GM21723 (cell line): ENCODE measurements around the gene SHISA6.

Experiments used
- ATAC-seq: cut with Tn5 transposase; IDR thresholded peaks from one replicate; pipeline ENCODE4 v1.9.1; 2021; ENCODE audit warnings: mild to moderate bottlenecking, moderate library complexity; ENCODE audit not compliant: unreplicated experiment

SHISA6 gene

GRCh38 chr17:11430751-11431150 lies 189.7 kb downstream of the SHISA6 start:
- no peak for ATAC-seq

DNA sequence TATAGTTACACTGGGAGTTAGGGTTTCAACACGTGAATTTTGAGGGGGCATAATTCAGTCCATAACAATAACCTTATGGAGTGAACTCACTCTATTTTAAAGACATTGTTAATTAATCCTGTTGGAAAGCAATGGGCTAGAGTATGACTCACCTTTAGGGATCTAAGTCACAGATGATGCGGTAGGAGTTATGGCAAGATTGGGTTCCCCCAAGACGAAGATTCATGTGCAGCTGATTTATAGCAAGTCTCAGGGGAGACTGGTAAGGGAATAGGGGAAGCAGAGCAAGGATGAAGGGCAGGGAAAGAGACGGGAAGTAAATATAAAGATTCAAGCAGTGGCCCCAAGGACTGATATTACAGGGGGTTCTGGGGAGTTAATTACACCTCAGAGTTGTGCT lies 197.7 kb downstream of the SHISA6 start:
- no peak for ATAC-seq

DNA sequence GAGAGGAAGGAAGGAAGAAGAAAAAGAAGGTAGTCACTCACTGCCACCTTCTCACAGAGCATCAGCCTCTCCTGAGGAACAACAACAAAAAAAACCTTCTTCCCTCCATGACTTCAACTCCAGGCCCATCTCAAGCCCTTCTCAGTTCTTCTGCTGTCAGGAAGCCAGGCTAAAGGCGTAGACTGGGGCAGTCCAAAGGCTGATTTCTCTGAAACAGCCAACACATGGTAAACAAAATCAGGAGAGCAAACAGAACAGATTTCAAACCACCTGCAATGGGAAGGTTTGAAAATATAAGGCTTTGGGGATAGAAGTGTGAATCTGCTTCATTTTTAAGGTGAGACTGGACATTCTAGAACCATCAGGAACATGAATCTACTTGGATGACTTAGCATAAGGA lies 200.0 kb downstream of the SHISA6 start:
- ATAC-seq: no peak

DNA sequence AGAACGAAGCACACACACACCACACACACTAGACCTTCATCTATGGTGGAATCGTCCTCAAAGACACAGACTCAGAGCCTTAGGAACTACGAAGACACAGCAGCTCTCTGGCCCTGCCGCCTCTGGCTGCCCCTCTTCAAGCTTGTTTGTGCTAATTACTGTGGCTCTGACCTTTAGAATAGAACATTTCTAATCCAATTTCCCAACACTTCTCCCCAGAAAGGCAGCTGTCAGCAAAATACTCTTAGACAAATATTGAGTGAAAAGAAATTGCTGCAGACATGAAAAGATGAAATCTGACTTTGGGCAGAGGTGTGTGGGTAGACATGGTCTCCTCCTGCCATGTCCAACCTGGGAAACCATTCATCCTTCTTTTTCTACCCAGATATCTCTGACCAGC lies 205.3 kb downstream of the SHISA6 start:
- ATAC-seq: no peak

DNA sequence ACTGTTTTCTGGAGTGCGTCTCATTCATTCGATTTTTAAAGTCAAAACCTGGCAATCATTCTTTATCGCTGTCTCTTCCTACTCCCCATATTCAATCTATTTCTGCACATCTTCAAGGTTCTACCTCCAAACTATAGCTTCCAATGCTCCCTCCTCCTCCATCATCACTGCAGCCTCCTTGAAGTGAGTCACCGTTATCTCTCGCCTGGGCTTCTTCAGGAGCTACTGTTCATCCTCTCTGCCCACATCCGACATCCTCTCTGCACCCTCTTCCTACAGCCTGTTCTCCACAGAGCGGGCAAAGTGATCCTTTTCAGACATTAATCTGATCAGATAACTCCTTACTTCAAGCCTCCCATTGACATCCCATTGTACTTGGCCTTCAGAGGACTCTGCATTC lies 213.1 kb downstream of the SHISA6 start:
- ATAC-seq: no peak

- no peak for ATAC-seq
Observed at GRCh38 chr17:11458279-11458678, 217.3 kb downstream of the SHISA6 start.

DNA sequence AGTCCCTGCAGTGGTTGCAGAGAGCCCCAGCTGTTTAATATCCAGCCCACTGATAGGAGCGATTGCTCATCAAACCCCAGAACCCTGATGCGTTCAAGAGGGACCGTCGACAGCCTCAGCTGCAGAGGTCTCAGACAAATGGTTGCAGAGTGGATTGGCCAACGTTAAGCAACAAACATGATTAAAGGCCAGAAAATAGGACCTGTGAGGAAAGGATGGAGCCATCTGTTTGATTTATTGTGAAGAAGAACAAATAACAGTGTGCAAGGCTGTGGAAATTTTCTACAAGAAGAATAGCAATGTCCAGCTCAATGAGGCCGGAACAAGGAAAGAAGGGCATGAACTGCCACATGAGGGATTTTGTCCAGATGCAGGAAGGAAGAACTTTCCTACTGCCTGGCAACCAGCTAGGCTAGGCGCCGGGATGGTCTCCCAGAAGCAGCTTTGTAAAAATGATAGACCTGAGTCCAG lies 218.9 kb downstream of the SHISA6 start:
- no peak for ATAC-seq

- ATAC-seq: no peak
Observed at GRCh38 chr17:11461993-11462548, 221.1 kb downstream of the SHISA6 start.

DNA sequence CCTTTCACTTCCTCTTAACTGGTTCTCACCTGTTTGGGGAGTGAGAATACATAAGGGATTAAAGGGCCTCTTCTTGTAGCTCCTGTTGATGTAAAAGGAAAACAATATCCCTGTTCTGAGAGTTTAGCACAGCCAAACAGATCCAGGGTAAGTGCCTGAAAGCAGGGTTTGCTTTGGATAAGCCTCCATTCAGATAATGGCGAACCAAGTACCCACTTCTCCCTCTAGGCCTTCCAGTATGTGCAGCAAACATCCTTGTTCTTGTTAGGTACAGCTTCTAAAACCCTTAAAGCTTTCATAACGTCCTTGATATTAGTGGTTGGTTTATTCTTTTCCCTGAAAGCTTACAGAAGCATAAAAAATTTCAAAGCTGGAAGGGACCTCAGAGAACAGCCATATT lies 226.6 kb downstream of the SHISA6 start:
- no peak for ATAC-seq

DNA sequence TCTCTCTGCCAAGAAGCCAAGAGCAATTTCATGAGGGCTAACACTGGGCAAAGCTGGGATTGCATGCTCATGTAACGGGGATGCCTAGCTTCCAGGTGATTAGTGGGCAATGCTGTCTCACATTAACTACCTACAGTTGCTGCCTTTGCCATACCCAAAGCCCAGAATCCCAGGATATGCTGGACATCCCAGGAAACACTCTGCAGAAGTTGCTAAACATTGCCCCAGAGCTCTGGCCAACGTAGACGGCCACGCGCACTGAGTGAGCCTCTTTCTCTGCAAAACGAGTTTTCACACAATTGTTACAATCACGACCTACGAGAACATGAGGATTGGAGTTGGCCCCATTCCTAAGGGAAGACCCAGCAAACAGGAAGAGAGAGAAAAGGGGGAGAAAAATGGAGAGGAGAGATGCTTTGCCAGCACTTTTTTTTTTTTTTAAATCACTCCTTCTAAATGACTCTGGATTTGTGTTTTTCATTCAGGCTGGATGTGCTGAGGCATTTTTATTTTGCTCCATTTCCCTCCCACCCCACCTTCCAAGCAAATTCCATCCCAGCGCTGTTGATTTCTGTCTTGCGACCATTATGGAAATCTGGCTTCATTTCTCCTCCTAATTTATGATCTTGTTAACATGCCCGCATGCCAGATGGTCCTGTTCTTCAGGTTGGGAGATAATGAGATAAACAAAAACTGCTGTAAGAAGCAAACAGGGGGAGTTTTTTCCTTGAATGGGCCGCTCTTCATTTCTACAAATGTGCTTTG lies 244.5 kb downstream of the SHISA6 start:
- no peak for ATAC-seq

- no peak for ATAC-seq
Observed at GRCh38 chr17:11486101-11486867, 245.3 kb downstream of the SHISA6 start.

GRCh38 chr17:11486868-11487310 lies 245.9 kb downstream of the SHISA6 start:
- no peak for ATAC-seq

DNA sequence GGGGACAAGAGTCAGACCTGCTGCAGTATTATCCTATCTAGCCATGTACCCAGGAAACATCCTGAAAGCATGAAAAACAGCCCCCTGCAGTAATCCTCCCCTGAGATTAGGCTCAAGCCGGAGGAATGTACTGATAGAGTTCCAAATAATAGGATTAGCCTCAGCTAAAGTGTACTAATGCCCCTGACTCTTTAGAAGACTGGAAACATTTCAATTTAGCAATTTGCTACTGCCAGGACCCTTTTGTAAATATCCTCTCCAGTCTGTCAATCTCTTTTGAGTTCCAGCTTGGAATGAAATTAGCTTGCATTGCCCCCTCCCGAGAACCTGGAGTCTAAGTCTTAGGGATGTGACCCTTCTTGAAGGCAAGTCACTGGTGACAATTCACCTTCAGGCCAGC lies 246.5 kb downstream of the SHISA6 start:
- no peak for ATAC-seq

- ATAC-seq: no peak
Observed at GRCh38 chr17:11488407-11488806, 247.4 kb downstream of the SHISA6 start.

GRCh38 chr17:11490171-11490755 lies 249.2 kb downstream of the SHISA6 start:
- ATAC-seq: no peak

DNA sequence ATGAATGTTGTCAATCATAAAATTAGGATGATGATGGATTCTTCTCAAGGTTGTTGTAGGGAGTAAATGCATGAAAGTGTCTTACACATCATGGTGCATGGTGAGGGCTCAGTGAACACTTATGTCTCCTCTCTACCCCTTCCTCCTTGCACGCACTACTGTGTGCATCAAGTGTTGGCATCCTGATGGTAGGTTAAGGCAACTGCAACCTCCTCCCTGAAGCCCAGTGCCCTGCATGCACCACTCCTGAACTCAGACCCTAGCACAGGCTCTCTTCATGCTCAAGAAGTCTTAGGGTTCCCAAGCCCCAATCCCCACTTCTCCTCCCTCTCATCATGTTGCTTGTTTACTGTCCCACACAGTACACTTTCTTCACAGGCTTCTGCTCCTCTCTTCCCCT lies 251.5 kb downstream of the SHISA6 start:
- ATAC-seq: no peak

DNA sequence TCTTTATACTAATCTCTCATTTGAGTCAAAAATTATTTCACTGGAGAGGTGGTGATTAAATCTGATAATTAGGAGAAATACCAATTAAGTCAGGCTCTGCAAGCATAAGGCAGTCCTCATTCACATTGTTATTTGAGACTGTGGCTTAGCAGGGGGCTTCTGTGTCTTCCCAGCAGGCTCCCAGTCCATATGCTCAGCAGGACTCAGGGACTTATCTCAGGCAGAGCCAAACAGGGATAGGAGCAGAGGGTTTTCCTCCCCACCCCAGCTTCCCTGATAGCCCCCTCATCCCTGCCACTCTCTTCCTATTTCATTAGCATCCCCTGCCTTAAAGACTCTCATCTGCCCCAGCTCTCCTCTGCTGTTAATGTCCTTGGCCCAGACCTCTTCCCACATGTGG lies 252.9 kb downstream of the SHISA6 start:
- no peak for ATAC-seq

- ATAC-seq: no peak
Observed at GRCh38 chr17:11495613-11496012, 254.6 kb downstream of the SHISA6 start.

DNA sequence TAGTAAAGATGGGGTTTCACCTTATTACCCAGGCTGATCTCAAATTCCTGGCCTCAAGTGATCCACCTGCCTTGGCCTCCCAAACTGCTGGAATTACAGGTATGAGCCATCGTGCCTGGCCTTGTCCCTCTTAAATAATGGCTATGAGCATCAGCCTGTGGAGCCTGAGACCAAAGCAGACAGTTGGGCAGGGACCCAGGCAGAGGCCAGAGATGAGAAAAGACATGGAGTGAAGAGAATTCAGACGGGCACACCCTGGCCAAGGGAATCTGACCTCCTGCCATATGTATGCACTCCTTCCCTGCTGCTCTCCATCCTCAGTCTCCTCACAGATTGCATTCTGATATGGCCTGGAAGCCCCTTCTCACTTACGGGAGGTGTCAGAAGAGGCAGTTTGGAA lies 258.9 kb downstream of the SHISA6 start:
- no peak for ATAC-seq

DNA sequence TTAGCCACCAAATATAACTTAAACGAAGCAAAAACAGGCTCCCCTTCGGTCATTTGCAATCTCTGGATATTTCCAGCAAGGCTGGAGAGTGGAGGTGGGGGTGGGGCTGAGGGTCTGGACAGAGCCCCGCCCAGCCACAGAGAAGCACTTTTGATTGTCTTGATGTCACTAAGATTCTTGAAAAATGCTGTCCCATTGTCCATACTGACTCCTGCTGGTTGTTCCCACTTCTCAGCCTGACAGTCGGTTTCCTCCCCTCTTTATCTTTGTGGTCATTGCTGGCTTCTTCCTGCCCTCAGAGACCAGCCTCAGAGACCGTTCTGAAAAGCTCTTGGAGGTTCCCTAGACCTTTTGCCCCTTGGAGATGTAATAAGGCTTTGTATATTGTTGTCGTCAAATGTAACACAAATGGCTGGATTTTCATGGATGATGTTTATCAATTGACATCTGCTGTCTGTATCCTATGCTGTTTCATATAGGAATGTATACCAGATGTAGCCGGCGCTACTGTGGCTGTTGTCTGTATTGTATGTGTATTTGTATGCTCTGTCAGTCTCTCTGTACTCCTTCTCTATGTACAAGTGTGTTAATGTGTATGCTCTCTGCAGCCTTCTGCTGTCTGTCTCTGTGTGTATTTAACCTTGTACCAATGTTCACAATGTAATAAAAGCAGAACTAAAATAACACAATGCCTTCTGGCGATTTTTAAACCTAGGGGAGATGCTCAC lies 262.5 kb downstream of the SHISA6 start:
- no peak for ATAC-seq

DNA sequence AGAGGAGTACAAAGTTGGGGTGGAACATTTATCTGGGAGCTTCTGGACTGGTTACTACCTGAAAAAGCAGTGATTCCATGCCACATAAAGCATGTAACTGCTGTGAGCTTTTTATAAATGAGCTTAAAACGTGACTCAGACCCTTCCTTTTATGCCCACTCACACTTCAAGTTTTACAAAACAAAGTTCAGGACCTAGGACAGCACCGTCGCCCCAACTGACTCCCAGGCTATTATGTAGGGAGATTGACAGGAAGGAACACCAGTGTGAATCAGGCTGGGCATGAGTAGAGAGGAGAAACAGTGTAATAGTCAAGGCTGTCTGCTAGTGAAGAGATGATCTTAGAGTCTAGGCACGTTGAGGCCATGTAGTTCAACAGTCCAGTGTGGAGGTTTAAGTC lies 265.6 kb downstream of the SHISA6 start:
- ATAC-seq: no peak
